ENCODE results near the gene TBCD.

Gene TBCD

DNA sequence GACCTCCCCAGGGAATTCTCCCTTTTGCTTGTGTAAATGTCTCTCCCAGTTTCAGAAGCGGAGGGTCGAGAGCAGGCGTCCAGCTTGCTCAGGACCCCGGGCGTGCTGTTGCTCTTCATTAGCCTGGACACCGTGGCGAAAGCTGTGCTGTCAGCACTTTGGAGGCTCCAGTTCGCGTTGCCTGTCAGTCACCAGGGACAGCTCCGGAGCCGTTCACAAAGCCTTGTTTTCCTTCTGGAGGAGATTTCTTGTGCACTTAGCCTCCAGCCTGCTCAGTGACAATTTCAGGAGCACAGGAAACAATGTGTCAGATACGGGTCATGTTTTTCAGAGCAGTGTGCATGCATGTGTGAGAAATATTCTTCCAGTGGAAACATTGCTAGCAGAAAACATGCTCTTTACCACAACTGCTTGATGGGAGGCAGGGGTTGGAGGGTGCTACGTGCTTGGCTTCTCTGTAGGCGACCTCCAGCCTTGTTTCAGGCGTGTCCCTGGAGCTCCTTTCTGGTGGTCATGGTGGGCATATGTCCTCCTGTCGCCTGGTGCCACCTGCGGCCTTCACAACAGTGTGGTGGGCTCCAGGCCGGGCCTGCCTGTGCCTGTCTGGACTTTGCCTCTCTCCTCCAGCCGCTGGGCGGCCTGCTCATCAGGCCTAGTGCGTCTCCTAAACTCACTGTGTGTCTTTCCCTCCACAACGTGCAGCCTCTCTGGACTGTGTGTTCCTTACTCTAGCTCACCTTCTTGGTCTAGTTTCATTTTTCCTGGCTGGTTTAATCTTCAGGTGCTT, 59.0 kb downstream of the TBCD start:
- no peak for DNase-seq (ENCODE audit: low spot score)

GRCh38 chr17:82812058-82812457, 60.2 kb downstream of the TBCD start:
- no peak for DNase-seq (ENCODE audit: low spot score)

DNA sequence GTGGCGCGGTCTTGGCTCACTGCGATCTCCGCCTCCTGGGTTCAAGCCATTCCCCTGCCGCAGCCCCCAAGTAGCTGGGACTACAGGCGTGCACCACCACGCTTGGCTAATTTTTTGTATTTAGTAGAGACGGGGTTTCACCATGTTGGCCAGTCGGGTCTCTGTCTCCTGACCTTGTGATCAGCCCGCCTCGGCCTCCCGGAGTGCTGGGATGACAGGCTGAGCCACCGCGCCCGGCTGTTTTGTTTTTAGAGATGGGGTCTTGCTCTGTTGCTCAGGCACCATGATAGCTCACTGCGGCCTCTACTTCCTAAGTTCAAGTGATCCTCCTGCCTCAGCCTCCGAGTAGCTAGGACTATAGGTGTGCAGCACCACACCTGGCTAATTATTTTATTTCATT, 60.7 kb downstream of the TBCD start:
- DNase-seq (ENCODE audit: low spot score): no peak

DNA sequence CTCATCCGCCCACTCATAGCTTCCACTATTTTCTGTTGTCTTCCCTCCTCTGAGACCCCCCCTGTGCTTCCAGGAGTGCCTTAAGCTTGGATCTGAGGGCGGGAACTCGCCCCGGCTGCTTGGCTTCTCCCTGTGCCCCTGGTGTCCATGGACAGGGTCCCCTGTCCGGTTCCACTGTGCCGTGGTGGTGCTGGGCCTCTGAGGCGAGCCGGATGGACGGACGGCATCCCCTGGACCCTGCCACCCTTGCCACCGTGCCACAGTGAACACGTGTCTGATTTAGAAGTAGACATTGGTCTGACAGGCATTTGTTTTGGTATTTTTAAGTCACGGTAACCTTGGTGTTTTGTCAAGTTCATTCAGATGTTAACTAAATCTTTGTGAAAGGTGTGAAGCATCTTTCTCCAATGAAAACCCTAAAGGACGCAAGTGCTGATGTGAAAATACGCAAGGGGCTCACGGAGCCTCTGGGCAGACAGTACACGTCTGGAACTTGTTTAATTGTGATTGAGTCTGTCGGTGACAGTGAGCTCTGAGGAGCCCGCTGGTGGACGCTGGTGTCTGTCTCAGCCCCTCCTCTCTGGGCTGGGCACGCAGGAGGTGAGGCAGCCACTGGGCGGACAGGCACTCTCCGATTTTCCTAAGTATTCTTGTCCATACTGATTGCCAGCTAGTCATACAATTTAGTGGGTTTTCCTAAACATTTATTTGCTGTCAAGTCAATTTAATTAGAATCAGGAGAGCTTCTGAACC, 61.6 kb downstream of the TBCD start:
- DNase-seq (ENCODE audit: low spot score): no peak

DNA sequence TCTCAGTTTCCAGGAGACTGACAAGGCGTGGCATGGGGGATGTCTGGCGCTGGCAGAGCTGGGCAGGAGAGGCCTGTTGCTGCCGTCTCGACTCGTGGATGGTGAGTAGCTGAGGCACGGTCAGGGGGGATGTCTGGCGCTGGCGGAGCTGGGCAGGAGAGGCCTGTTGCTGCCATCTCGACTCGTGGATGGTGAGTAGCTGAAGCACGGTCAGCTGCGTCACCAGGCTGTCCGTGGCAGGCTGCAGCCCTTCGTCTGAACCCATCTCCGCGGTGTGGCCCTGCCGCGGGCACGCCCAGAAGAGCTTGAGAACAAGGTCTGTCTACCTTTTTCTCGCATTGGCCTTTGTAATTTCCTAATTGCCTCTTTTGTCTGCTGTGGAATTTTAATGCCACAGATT, 63.0 kb downstream of the TBCD start:
- no peak for DNase-seq (ENCODE audit: low spot score)

- no peak for DNase-seq (ENCODE audit: low spot score)
These were observed 63.5 kb downstream of the TBCD start for GRCh38 chr17:82815354-82815753.

GRCh38 chr17:82815790-82816305, 64.0 kb downstream of the TBCD start:
- no peak for DNase-seq (ENCODE audit: low spot score)

DNA sequence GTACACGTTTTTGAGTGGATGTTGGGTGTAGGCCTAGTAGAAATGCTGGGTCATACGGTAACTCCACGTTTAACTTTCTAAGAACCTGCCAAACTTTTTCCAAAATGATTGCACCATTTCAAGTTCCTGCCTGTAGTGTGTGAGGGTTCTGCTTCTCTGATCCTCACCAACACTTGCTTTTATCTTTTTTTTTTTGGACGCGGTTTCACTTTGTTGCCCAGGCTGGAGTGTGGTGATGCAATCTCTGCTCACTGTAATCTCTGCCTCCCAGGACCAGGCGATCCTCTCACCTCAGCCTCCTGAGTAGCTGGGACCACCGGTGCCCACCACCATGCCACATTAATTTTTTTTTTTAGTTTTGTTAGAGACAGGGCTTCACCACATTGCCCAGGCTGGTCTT, 64.5 kb downstream of the TBCD start:
- no peak for DNase-seq (ENCODE audit: low spot score)

- DNase-seq (ENCODE audit: low spot score): no peak
These were observed 66.1 kb downstream of the TBCD start for GRCh38 chr17:82817947-82818346.

DNA sequence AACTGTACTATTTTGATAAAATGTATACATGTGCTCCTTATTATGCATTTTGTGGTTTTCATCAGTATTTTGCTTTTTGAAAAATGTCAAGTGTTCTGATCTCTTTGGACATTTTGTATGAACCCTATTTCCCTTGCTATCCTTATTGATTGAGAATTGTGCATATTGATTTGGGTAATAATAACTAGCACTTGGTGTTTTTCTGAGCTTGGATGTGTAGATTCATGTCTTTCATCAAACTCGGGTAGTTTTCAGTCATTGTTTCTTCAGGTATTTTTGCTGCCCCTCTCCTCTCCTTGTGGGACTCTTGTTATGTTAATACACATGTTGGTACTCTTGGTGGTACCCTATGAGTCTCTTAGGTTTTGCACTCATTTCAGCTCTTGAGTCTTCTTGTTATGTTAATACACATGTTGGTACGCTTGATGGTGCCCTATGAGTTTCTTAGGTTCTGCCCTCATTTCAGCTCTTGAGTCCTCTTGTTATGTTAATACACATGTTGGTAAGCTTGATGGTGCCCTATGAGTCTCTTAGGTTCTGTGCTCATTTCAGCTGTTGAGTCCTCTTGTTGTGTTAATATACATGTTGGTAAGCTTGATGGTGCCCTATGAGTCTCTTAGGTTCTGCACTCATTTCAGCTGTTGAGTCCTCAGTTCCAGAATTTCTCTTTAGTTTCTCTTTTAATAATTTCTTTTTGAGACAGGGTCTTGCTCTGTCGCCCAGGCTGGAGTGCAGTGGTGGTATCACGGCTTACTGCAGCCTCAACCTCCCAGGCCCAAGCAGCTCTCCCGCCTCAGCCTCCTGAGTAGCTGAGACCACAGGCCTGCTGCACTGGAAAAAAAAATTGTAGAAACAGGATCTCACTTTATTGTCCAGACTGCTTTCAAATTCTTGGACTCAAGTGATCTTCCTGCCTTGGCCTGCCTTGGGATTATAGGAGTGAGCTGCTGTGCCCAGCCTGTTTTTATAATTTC, 68.7 kb downstream of the TBCD start:
- DNase-seq (ENCODE audit: low spot score): no peak

- DNase-seq (ENCODE audit: low spot score): no peak
These were observed 69.7 kb downstream of the TBCD start for GRCh38 chr17:82821554-82821953.

GRCh38 chr17:82822281-82822680, 70.4 kb downstream of the TBCD start:
- DNase-seq (ENCODE audit: low spot score): no peak

DNA sequence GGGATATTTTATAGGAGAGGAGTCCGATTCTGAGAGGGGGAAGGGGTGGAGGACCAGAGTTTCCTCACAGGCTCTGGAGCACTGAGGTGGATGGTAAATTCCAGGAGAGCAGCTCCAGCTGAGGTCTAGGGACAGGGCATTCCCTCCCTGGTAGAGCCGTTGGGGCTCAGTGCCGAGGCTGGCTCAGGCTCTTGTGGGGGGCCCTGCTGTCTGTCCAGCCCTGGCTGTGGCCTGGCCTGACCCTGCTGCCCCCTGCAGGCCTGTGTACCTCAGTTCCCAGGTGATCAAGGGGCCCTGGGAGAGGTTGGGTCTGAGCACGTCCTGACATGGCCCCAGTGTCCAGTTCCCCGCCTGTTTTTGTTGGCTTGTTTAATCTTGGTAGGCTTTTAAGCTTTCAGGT, 71.1 kb downstream of the TBCD start:
- no peak for DNase-seq (ENCODE audit: low spot score)

GRCh38 chr17:82825540-82826124, 73.8 kb downstream of the TBCD start:
- DNase-seq (ENCODE audit: low spot score): no peak

DNA sequence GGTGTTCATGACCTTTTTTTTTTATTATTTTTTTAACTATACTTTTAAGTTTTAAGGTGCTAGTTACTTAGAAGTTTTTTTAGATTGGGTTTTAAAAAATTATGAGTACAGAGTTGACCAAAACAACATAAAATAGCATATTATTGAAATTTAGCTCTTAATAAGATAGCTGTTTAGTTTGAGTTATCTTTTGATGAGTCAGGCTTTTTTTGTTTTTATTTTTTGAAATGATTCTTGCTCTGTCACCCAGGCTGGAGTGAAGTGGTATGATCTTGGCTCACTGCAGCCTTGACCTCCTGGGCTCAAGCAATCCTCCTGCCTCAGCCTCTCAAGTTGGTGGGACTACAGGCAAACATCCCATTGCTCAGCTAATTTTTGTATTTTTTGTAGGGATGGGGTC, 74.3 kb downstream of the TBCD start:
- DNase-seq (ENCODE audit: low spot score): no peak

DNA sequence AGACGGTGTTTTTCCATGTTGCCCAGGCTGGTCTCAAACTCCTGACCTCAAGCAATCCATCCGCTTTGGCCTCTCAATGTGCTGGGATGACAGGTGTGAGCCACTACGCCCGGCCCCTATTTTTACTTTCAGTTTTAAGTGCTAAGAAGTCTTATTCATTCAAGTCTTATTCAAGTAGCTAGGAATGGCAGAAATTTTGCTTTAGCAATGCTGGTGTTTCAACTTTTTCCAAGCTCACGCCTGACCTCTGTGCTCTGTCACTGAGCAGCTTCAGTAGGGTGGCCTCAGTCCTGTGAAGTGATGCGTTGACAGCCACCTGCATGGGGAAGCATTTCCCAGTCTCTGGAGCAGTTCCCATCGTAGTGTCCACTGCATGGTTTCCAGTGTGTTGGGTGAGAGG, 75.1 kb downstream of the TBCD start:
- DNase-seq (ENCODE audit: low spot score): no peak

DNA sequence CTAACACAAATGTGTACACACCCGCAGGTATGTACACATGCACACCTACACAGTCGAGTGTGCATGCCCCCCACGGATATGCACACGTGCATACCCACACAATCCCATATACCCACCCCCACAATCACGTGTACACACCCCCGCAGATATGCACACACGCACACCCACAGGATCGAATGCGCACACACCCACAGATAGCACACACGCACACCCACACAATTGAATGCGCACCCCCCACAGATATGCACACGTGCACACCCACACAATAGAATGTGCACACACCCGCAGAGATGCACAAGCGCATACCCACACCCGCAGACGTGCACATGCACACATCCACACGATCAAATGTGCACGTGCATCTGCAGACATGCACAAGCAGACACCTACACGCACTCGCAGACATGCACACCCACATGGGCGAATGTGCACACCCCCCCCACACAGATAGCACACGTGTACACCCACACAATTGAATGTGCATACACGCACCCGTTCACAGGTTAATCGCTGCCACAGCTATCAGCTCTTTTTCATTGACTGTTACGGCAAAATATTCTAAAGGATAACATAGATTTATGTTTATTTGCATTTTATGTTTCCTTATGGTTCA, 77.1 kb downstream of the TBCD start:
- no peak for DNase-seq (ENCODE audit: low spot score)

DNA sequence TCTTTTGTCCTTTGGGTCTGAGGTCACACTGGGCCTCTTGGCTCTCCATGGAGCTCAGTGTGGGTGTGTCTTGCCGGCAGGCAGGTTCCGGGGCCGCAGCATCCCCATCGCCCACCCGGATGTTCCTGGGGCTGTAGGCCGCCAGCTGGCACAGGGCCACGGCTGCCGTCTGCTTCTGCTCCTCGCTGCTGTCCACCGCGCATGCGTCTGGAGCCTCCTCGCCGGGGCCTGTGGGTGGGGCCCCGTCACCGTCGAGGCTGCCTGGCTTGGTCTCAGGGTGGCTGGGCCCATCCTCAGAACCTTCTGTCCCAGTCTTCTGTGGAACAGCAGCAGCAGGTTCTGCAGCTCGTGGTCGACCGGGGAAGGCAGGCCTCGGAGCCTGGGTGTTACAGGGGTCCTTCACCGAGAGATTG, 78.4 kb downstream of the TBCD start:
- DNase-seq (ENCODE audit: low spot score): no peak

- no peak for DNase-seq (ENCODE audit: low spot score)
These were observed 79.4 kb downstream of the TBCD start for GRCh38 chr17:82831041-82831817.

- DNase-seq (ENCODE audit: low spot score): no peak
These were observed 79.9 kb downstream of the TBCD start for GRCh38 chr17:82831818-82832200.

DNA sequence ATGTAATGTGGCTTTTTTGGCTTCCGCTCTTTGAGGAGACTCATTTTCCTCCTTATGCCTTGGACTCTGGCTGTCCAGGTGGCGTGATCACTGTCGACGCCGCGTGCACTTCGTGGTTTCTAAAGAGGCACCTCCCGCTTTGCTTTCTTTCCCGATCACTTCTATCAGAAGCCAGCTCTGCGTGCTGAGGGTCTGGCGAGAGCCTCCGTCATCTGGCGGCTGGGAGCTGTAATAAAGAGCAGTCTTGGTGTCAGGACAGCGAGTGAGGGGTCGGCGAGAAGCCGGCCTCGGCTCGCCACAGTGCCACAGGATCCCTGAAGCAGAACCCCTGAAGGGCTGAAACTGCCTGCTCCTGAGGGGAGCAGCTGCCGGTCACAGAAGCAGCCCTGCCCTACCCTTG, 80.5 kb downstream of the TBCD start:
- DNase-seq (ENCODE audit: low spot score): no peak

All from hematopoietic multipotent progenitor cell treated with erythropoietin and hydrocortisone succinate and interleukin-3 and kit ligand, for 17 days (in vitro differentiated cells).